ENCODE measurements around the gene NFATC2.

DNA sequence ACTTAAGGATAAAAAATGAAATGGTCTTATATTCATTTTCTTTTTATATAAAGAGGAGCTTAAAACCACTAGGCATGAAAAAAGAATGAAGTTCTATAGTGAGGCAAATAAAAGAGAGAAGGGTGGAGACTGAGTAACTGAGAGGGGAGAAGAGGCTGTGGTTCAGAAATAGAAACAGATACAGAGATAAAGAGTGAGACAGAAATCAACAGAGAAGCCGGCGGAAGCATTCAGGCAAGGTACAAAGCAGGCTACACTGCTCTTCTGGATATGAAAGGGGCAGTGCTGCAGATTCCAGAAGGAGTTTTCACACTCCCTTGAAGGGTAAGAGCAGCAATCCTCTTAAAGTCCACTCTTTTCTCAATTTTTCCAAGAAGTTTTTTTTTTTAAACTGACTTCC, 29.9 kb downstream of the NFATC2 start:
- TF ChIP-seq, protein P1, sequence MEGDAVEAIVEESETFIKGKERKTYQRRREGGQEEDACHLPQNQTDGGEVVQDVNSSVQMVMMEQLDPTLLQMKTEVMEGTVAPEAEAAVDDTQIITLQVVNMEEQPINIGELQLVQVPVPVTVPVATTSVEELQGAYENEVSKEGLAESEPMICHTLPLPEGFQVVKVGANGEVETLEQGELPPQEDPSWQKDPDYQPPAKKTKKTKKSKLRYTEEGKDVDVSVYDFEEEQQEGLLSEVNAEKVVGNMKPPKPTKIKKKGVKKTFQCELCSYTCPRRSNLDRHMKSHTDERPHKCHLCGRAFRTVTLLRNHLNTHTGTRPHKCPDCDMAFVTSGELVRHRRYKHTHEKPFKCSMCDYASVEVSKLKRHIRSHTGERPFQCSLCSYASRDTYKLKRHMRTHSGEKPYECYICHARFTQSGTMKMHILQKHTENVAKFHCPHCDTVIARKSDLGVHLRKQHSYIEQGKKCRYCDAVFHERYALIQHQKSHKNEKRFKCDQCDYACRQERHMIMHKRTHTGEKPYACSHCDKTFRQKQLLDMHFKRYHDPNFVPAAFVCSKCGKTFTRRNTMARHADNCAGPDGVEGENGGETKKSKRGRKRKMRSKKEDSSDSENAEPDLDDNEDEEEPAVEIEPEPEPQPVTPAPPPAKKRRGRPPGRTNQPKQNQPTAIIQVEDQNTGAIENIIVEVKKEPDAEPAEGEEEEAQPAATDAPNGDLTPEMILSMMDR (IDR thresholded peaks at IDR 0.05) = no peak
- no peak for TF ChIP-seq POLR2A (IDR thresholded peaks at IDR 0.05)

Measured in Peyer's patch (tissue), 4 donors.